Chondrocyte (in vitro differentiated cells): ENCODE data around the gene DIRAS1. TPM values are rescaled to one million over a fixed set of nuclear protein-coding genes. Genes with fewer than 3 reads are reported as not detected.
A peak's percentile ranks its signal among the peaks of the same experiment; 100 is the strongest.

Experiments used
- DNase-seq: peaks from one replicate; pipeline ENCODE4 v3.0.0; 2021; ENCODE audit warnings: mixed read lengths, low spot score
- H3K27ac Mint-ChIP-seq: one replicate; pipeline ENCODE4 v1.8.0; 2021; ENCODE audit warnings: mild to moderate bottlenecking, moderate library complexity, mixed read lengths; ENCODE audit not compliant: unreplicated experiment
- H3K27me3 Mint-ChIP-seq: 2 replicates; pipeline ENCODE4 v1.8.0; 2021; ENCODE audit warnings: low read depth, mixed read lengths
- H3K36me3 Mint-ChIP-seq: 2 replicates; pipeline ENCODE4 v1.8.0; 2021; ENCODE audit warnings: low read depth, mixed read lengths
- H3K4me1 Mint-ChIP-seq: 2 replicates; pipeline ENCODE4 v1.8.0; 2021; ENCODE audit warnings: low read depth, mild to moderate bottlenecking, mixed read lengths
- H3K4me3 Mint-ChIP-seq: one replicate; pipeline ENCODE4 v1.8.0; 2021; ENCODE audit warnings: mild to moderate bottlenecking, moderate library complexity, mixed read lengths; ENCODE audit not compliant: unreplicated experiment
- H3K9me3 Mint-ChIP-seq: 2 replicates; pipeline ENCODE4 v1.8.0; 2021; ENCODE audit warnings: low read depth, mixed read lengths
- CTCF ChIP-seq: fragments of 200-600 bp; sonication (generic); IDR thresholded peaks from 2 replicates; pipeline ENCODE4 v1.5.0; 2021; ENCODE audit warnings: antibody characterized with exemption, mild to moderate bottlenecking, moderate library complexity
- total RNA-seq: library from RNA; stranded (reverse); gene quantifications from 3 replicates; pipeline ENCODE4 v1.2.1, GENCODE V29; 2021

The DIRAS1 gene
- total RNA-seq, 1 donor from 2014 or later: 20.9 TPM

- no peak overlapping the region for H3K27ac Mint-ChIP-seq
- DNase-seq: no peak
- peak; percentile 37 for TF ChIP-seq CTCF
- H3K4me1 Mint-ChIP-seq: peaks cover 26% of the 10 kb centered on the region
- H3K36me3 Mint-ChIP-seq: peaks cover 9% of the 10 kb centered on the region
- peaks cover 8% of the 10 kb centered on the region for H3K9me3 Mint-ChIP-seq
- H3K4me3 Mint-ChIP-seq: peak overlapping the region; percentile 60
- H3K27me3 Mint-ChIP-seq: no peaks in the 10 kb centered on the region
These were observed 1.0 kb downstream of the DIRAS1 start for GRCh38 chr19:2719920-2720776.

- Mint-ChIP-seq H3K27me3 (no peaks in the 10 kb centered on the region), H3K27ac (no peak overlapping the region), H3K4me3 (peak overlapping the region; percentile 60)
These were observed 1.9 kb downstream of the DIRAS1 start for GRCh38 chr19:2719232-2719735.

GRCh38 chr19:2717638-2718541 lies 3.3 kb downstream of the DIRAS1 start:
- H3K27ac Mint-ChIP-seq: no peak overlapping the region
- TF ChIP-seq CTCF: no peak
- peaks cover 9% of the 10 kb centered on the region for H3K36me3 Mint-ChIP-seq
- peaks cover 11% of the 10 kb centered on the region for H3K9me3 Mint-ChIP-seq
- H3K4me1 Mint-ChIP-seq: peaks cover 15% of the 10 kb centered on the region
- H3K4me3 Mint-ChIP-seq: no peak overlapping the region
- no peaks in the 10 kb centered on the region for H3K27me3 Mint-ChIP-seq
- no peak for DNase-seq

More at GRCh38 chr19:2719232-2719735, 1.9 kb downstream of the DIRAS1 start:
- Mint-ChIP-seq H3K9me3 (peaks cover 11% of the 10 kb centered on the region), H3K36me3 (peaks cover 9% of the 10 kb centered on the region), H3K4me1 (peaks cover 25% of the 10 kb centered on the region)
- no peak for DNase-seq
- no peak for TF ChIP-seq CTCF

GRCh38 chr19:2716722-2717637 lies 4.2 kb downstream of the DIRAS1 start:
- Mint-ChIP-seq H3K4me3 (no peak overlapping the region), H3K27me3 (no peaks in the 10 kb centered on the region), H3K9me3 (peaks cover 11% of the 10 kb centered on the region), H3K4me1 (peaks cover 10% of the 10 kb centered on the region), H3K27ac (no peak overlapping the region), H3K36me3 (peaks cover 9% of the 10 kb centered on the region)
- DNase-seq: no peak
- TF ChIP-seq CTCF: no peak
